Astrocyte (in vitro differentiated cells and primary cell): ENCODE results near the gene PTPRO. TPM values are rescaled to one million over a fixed set of nuclear protein-coding genes. Genes with fewer than 3 reads are reported as not detected.

Experiments used
- DNase-seq: peaks from one replicate; pipeline ENCODE4 v3.0.0-alpha.2; 2010; ENCODE audit warnings: low read depth
- FAIRE-seq: peaks from 2 replicates; lab custom pipeline; 2011; peaks lifted over from hg19 to GRCh38; lab: Jason Lieb, UNC
- H2AFZ ChIP-seq: 2 replicates; pipeline ENCODE4 v1.6.0; 2012; ENCODE audit warnings: low read depth, low read length, inconsistent platforms
- H3K27ac ChIP-seq: 2 replicates; pipeline ENCODE4 v1.5.1; 2011; ENCODE audit warnings: low read depth, low read length, inconsistent platforms
- H3K27me3 ChIP-seq: 2 replicates; pipeline ENCODE4 v1.6.0; 2011; ENCODE audit warnings: low read length, inconsistent platforms; ENCODE audit not compliant: insufficient read depth
- H3K36me3 ChIP-seq: 2 replicates; pipeline ENCODE4 v1.5.1; 2011; ENCODE audit warnings: low read length, inconsistent platforms; ENCODE audit not compliant: insufficient read depth
- H3K4me1 ChIP-seq: 2 replicates; pipeline ENCODE4 v1.5.1; 2011; ENCODE audit warnings: low read length, inconsistent platforms; ENCODE audit not compliant: insufficient read depth
- H3K4me2 ChIP-seq: 2 replicates; pipeline ENCODE4 v1.6.0; 2012; ENCODE audit warnings: low read length, inconsistent platforms
- H3K4me3 ChIP-seq: 2 replicates; pipeline ENCODE4 v1.5.1; 2011; ENCODE audit warnings: low read depth, mild to moderate bottlenecking, low read length, inconsistent platforms; ENCODE audit not compliant: insufficient read depth
- H3K79me2 ChIP-seq: 2 replicates; pipeline ENCODE4 v1.6.0; 2012; ENCODE audit warnings: mild to moderate bottlenecking, low read length, inconsistent platforms; ENCODE audit not compliant: insufficient read depth
- H3K9ac ChIP-seq: 2 replicates; pipeline ENCODE4 v1.6.0; 2012; ENCODE audit warnings: mild to moderate bottlenecking, low read length, inconsistent platforms
- H3K9me3 ChIP-seq: 2 replicates; pipeline ENCODE4 v1.5.1; 2012; ENCODE audit warnings: low read depth, mild to moderate bottlenecking, low read length, inconsistent platforms; ENCODE audit not compliant: insufficient read depth
- H4K20me1 ChIP-seq: 2 replicates; pipeline ENCODE4 v1.6.0; 2012; ENCODE audit warnings: low read length, inconsistent platforms; ENCODE audit not compliant: insufficient read depth
- H3K27ac Mint-ChIP-seq: one replicate; pipeline ENCODE4 v1.8.0; 2021; ENCODE audit warnings: mild to moderate bottlenecking, mixed read lengths; ENCODE audit not compliant: unreplicated experiment
- H3K27me3 Mint-ChIP-seq: one replicate; pipeline ENCODE4 v1.8.0; 2021; ENCODE audit warnings: low read depth, mixed read lengths; ENCODE audit not compliant: unreplicated experiment
- H3K36me3 Mint-ChIP-seq: one replicate; pipeline ENCODE4 v1.8.0; 2021; ENCODE audit warnings: low read depth, mixed read lengths; ENCODE audit not compliant: unreplicated experiment
- H3K4me1 Mint-ChIP-seq: one replicate; pipeline ENCODE4 v1.8.0; 2021; ENCODE audit warnings: low read depth, mixed read lengths; ENCODE audit not compliant: unreplicated experiment
- H3K4me3 Mint-ChIP-seq: one replicate; pipeline ENCODE4 v1.8.0; 2021; ENCODE audit warnings: mild to moderate bottlenecking, moderate library complexity, mixed read lengths; ENCODE audit not compliant: unreplicated experiment
- H3K9me3 Mint-ChIP-seq: one replicate; pipeline ENCODE4 v1.8.0; 2021; ENCODE audit warnings: mild to moderate bottlenecking, mixed read lengths; ENCODE audit not compliant: unreplicated experiment
- EZH2 ChIP-seq: IDR thresholded peaks from 2 replicates; pipeline ENCODE4 v1.6.1; 2012; ENCODE audit warnings: mild to moderate bottlenecking, low read length, inconsistent platforms; ENCODE audit not compliant: insufficient read depth
- total RNA-seq: library from RNA; stranded (reverse); gene quantifications from 2 replicates; pipeline ENCODE4 v1.2.1, GENCODE V29; 2021
- TF ChIP-seq, protein P1 (sequence below): IDR thresholded peaks from 2 replicates; pipeline ENCODE4 v1.5.1; 2011; ENCODE audit warnings: low read depth, mild to moderate bottlenecking, inconsistent platforms, low read length, moderate library complexity; ENCODE audit not compliant: insufficient read depth

Gene PTPRO
- total RNA-seq, 1 donor from 2014 or later: 0.39 TPM

DNA sequence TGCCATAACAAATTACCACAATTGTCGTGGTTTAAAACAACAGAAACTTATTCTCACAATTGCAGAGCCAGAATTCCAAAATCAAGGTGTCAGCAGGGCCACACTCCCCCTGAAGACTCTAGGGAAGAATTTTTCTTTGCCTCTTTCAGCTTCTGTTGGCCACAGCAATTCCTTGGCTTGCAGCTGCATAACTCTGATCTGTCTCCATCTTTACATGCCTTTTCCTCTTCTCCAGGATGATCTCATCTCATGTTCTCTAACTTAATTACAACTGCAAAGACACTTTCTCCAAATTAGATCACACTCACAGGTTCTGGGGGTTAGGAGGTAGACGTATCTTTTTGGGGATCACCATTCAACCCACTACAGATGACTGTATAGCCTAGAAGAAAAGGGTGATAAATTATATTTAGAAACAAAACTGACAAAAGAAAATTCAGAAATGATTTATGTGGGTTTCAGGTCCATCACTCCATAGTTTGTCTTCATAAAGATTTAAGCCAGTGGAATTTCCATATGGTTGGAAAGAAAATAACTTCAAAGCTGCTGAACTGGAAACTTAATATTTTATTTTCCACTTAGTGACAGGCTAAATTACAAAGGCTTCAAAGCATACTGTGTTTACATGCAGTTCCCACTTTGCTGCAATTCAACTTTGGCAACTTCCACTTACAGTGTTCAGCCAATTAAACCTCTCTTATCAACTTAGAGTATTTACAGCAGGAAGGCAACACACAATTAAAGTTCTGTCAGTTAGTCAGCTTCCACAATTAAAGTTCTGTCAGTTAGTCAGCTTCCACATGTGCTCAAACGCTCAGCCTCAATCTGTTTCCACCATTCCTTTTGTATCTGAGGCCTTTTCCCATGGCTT is 253.6 kb downstream of the PTPRO start:
- H3K27me3 ChIP-seq: no peaks in the 10 kb centered on the region
- no peak overlapping the region for H3K4me3 Mint-ChIP-seq
- H3K4me3 ChIP-seq: no peak overlapping the region
- no peaks in the 10 kb centered on the region for H3K79me2 ChIP-seq
- H3K27me3 Mint-ChIP-seq: no peaks in the 10 kb centered on the region
- no peak overlapping the region for H3K27ac ChIP-seq
- no peaks in the 10 kb centered on the region for H3K4me1 Mint-ChIP-seq
- DNase-seq: peak; percentile 23
- H3K36me3 Mint-ChIP-seq: no peaks in the 10 kb centered on the region
- H3K9ac ChIP-seq: no peak overlapping the region
- no peak overlapping the region for H3K4me2 ChIP-seq
- H3K27ac Mint-ChIP-seq: no peak overlapping the region
- no peak for FAIRE-seq
- peaks cover 2% of the 10 kb centered on the region for H3K9me3 Mint-ChIP-seq
- TF ChIP-seq, protein P1, sequence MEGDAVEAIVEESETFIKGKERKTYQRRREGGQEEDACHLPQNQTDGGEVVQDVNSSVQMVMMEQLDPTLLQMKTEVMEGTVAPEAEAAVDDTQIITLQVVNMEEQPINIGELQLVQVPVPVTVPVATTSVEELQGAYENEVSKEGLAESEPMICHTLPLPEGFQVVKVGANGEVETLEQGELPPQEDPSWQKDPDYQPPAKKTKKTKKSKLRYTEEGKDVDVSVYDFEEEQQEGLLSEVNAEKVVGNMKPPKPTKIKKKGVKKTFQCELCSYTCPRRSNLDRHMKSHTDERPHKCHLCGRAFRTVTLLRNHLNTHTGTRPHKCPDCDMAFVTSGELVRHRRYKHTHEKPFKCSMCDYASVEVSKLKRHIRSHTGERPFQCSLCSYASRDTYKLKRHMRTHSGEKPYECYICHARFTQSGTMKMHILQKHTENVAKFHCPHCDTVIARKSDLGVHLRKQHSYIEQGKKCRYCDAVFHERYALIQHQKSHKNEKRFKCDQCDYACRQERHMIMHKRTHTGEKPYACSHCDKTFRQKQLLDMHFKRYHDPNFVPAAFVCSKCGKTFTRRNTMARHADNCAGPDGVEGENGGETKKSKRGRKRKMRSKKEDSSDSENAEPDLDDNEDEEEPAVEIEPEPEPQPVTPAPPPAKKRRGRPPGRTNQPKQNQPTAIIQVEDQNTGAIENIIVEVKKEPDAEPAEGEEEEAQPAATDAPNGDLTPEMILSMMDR: no peak
- TF ChIP-seq EZH2: no peak
- no peaks in the 10 kb centered on the region for H3K4me1 ChIP-seq
- no peaks in the 10 kb centered on the region for H4K20me1 ChIP-seq
- no peak overlapping the region for H2AFZ ChIP-seq
- H3K9me3 ChIP-seq: no peaks in the 10 kb centered on the region
- H3K36me3 ChIP-seq: no peaks in the 10 kb centered on the region

DNA sequence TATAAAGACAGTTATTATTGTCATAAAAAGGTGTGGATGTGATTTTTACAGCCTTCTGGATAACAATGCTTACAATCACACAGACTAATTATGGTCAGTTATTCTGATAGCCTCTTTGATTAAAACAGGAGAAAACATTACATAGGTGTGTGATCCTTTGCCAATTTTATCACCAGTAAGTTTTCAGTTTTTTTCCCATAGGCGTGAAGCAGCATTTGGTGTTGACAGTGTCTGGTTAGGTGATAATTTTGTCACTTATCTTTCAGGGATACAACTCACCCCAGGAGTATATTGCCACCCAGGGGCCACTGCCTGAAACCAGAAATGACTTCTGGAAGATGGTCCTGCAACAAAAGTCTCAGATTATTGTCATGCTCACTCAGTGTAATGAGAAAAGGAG is 258.1 kb downstream of the PTPRO start:
- no peaks in the 10 kb centered on the region for H3K27me3 Mint-ChIP-seq
- no peaks in the 10 kb centered on the region for H3K4me1 Mint-ChIP-seq
- H3K9me3 Mint-ChIP-seq: peaks cover 4% of the 10 kb centered on the region
- DNase-seq (no peak), FAIRE-seq (no peak)
- H2AFZ ChIP-seq: no peak overlapping the region
- no peaks in the 10 kb centered on the region for H3K79me2 ChIP-seq
- TF ChIP-seq, protein P1: no peak
- no peak for TF ChIP-seq EZH2
- H3K4me2 ChIP-seq: no peak overlapping the region
- no peaks in the 10 kb centered on the region for H3K36me3 Mint-ChIP-seq
- H3K4me3 ChIP-seq: no peak overlapping the region
- H3K4me3 Mint-ChIP-seq: no peak overlapping the region
- H3K36me3 ChIP-seq: no peaks in the 10 kb centered on the region
- H3K27ac ChIP-seq: no peak overlapping the region
- H3K9me3 ChIP-seq: no peaks in the 10 kb centered on the region
- H3K9ac ChIP-seq: no peak overlapping the region
- no peaks in the 10 kb centered on the region for H3K27me3 ChIP-seq
- no peaks in the 10 kb centered on the region for H4K20me1 ChIP-seq
- H3K4me1 ChIP-seq: no peaks in the 10 kb centered on the region
- H3K27ac Mint-ChIP-seq: no peak overlapping the region

DNA sequence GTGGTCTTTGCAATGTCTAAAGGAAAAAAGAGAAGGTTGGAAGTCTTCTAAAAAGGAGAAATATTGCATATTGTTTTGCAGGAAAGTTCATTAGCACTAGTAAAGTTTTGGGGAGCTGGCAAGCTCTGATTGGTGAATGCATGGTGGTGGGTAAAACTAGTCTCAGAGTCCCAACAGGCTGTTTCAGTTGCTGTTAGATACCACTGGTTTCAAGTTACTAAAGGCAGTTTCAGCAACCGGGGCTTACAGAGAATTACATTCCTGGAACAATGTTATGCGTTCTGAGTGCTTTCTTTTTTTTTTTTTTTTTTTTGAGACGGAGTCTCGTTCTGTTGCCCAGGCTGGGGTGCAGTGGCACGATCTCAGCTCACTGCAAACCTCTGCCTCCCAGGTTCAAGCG is 258.7 kb downstream of the PTPRO start:
- no peaks in the 10 kb centered on the region for H3K27me3 Mint-ChIP-seq
- Histone ChIP-seq H3K36me3 (no peaks in the 10 kb centered on the region), H3K27ac (no peak overlapping the region), H3K4me3 (no peak overlapping the region), H4K20me1 (no peaks in the 10 kb centered on the region), H3K79me2 (no peaks in the 10 kb centered on the region), H3K9me3 (no peaks in the 10 kb centered on the region), H3K4me1 (no peaks in the 10 kb centered on the region), H2AFZ (no peak overlapping the region), H3K27me3 (no peaks in the 10 kb centered on the region), H3K9ac (no peak overlapping the region), H3K4me2 (no peak overlapping the region)
- H3K36me3 Mint-ChIP-seq: no peaks in the 10 kb centered on the region
- H3K4me1 Mint-ChIP-seq: no peaks in the 10 kb centered on the region
- no peak overlapping the region for H3K27ac Mint-ChIP-seq
- TF ChIP-seq, protein P1: no peak
- TF ChIP-seq EZH2: no peak
- FAIRE-seq (no peak), DNase-seq (no peak)
- H3K4me3 Mint-ChIP-seq: no peak overlapping the region
- H3K9me3 Mint-ChIP-seq: peaks cover 4% of the 10 kb centered on the region
